GM19452 (cell line): ENCODE results near the gene OSGEP.

ENCODE experiments used
- ATAC-seq: cut with Tn5 transposase; IDR thresholded peaks from one replicate; pipeline ENCODE4 v1.9.1; 2021; ENCODE audit not compliant: unreplicated experiment

OSGEP gene

GRCh38 chr14:20400589-20400964 lies 54.0 kb downstream of the OSGEP start:
- ATAC-seq, result no peak

- no peak for ATAC-seq
Measured at GRCh38 chr14:20397511-20397910, 57.1 kb downstream of the OSGEP start.
